A549 (cell line): ENCODE results near the gene KRT72.

Source experiments
- CBX8 ChIP-seq: fragments of 200-600 bp; sonication (generic); IDR thresholded peaks from 2 replicates; pipeline ENCODE4 v1.6.1; 2016
- CHD2 ChIP-seq: fragments of 150-350 bp; IDR thresholded peaks from 2 replicates; pipeline ENCODE4 v1.6.1; 2014; ENCODE audit warnings: low read length; ENCODE audit not compliant: partially characterized antibody
- CTCF ChIP-seq: fragments of >200 bp; sonication (Bioruptor Twin); formaldehyde crosslinking; IDR thresholded peaks from 3 replicates; pipeline ENCODE4 v1.5.1; 2016
- ELK1 ChIP-seq: fragments of 150-350 bp; IDR thresholded peaks from 2 replicates; pipeline ENCODE4 v1.6.1; 2014; ENCODE audit warnings: low read depth, mild to moderate bottlenecking, low read length
- ESRRA ChIP-seq: fragments of 150-350 bp; IDR thresholded peaks from 2 replicates; pipeline ENCODE4 v1.6.1; 2014; ENCODE audit warnings: mild to moderate bottlenecking, low read length, borderline replicate concordance
- HOXB5 ChIP-seq: fragments of 250-450 bp; sonication (Bioruptor Pico); IDR thresholded peaks from 2 replicates; pipeline ENCODE4 v1.5.0; 2020; ENCODE audit warnings: mild to moderate bottlenecking, moderate library complexity
- MAFK ChIP-seq: fragments of 450-650 bp; IDR thresholded peaks from 2 replicates; pipeline ENCODE4 v1.6.1; 2014; ENCODE audit not compliant: partially characterized antibody
- MAX ChIP-seq: IDR thresholded peaks from 2 replicates; pipeline ENCODE4 v1.6.1; 2012
- MAZ ChIP-seq: fragments of 150-350 bp; IDR thresholded peaks from 2 replicates; pipeline ENCODE4 v1.6.1; 2014; ENCODE audit warnings: antibody characterized with exemption, low read depth, low read length, borderline replicate concordance
- PBX3 ChIP-seq: IDR thresholded peaks from 2 replicates; pipeline ENCODE4 v1.6.1; 2012
- POLR2A ChIP-seq: IDR thresholded peaks from 2 replicates; pipeline ENCODE4 v1.6.1; 2012; ENCODE audit warnings: mild to moderate bottlenecking, low read length
- REST ChIP-seq: fragments of 200-600 bp; sonication (generic); IDR thresholded peaks from 2 replicates; pipeline ENCODE4 v1.6.1; 2016; ENCODE audit warnings: antibody characterized with exemption, mild to moderate bottlenecking, moderate library complexity
- TFCP2L1 ChIP-seq: fragments of 250-450 bp; sonication (Bioruptor Pico); IDR thresholded peaks from 2 replicates; pipeline ENCODE4 v1.5.0; 2021; ENCODE audit warnings: mild to moderate bottlenecking
- USF2 ChIP-seq: fragments of 450-650 bp; IDR thresholded peaks from 2 replicates; pipeline ENCODE4 v1.6.1; 2014; ENCODE audit warnings: antibody characterized with exemption

- TF ChIP-seq HOXB5 = no peak
- TF ChIP-seq REST = no peak
- no peak for TF ChIP-seq USF2
- TF ChIP-seq MAFK = no peak
- TF ChIP-seq ELK1 = no peak
- no peak for TF ChIP-seq TFCP2L1 (CRISPR knock-in tag)
- TF ChIP-seq CTCF = no peak
- no peak for TF ChIP-seq POLR2A
- TF ChIP-seq MAX = no peak
- no peak for TF ChIP-seq CBX8
- TF ChIP-seq CHD2 = no peak
- no peak for TF ChIP-seq ESRRA
- TF ChIP-seq PBX3 = no peak
- no peak for TF ChIP-seq MAZ
These were observed 30.6 kb upstream of the KRT72 start for GRCh38 chr12:52631676-52632459.
